ENCODE results near the gene SEMA4A.

DNA sequence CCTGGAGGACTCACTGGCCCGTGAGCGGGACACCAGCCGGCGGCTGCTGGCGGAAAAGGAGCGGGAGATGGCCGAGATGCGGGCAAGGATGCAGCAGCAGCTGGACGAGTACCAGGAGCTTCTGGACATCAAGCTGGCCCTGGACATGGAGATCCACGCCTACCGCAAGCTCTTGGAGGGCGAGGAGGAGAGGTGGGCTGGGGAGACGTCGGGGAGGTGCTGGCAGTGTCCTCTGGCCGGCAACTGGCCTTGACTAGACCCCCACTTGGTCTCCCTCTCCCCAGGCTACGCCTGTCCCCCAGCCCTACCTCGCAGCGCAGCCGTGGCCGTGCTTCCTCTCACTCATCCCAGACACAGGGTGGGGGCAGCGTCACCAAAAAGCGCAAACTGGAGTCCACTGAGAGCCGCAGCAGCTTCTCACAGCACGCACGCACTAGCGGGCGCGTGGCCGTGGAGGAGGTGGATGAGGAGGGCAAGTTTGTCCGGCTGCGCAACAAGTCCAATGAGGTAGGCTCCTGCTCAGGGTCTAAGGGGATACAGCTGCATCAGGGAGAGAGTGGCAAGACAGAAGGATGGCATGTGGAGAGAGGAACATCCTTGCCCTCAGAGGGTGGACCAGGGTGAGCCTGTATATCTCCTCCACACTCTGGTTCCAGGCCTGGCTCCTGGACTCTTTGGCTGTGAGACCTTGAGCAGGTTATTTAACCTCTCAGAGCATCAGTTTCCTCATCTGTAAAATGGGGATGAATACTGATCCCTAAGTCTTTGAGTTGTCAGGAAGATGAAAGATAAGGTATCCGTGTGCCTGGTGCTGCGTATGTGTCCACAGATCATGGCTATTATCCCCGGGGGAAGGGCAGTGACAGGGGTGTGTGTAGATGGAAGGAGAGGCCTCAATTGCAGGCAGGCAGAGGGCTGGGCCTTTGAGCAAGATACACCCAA lies 17.2 kb upstream of the SEMA4A start:
- TF ChIP-seq POLR2A (IDR thresholded peaks at IDR 0.05; ENCODE audit: low read length) (no peak), GATA1 (IDR thresholded peaks at IDR 0.05; ENCODE audit: low read depth, low read length) (no peak)

Data from erythroblast (primary cell).